SK-N-SH (cell line): ENCODE results near the gene TAF5.

Experiments used
- POLR2AphosphoS5 ChIP-seq: IDR thresholded peaks from 2 replicates; pipeline ENCODE4 v1.6.1; 2012; ENCODE audit warnings: low read depth, low read length
- RFX5 ChIP-seq: IDR thresholded peaks from 2 replicates; pipeline ENCODE4 v1.6.1; 2012; ENCODE audit warnings: mild to moderate bottlenecking, improper control_type of control experiment, low read length
- TF ChIP-seq, protein P1 (sequence below): fragments of 150-350 bp; IDR thresholded peaks from 2 replicates; pipeline ENCODE4 v1.6.1; 2016; ENCODE audit warnings: mild to moderate bottlenecking, low read depth, low read length
- TF ChIP-seq, protein P2 (sequence below): fragments of 150-350 bp; IDR thresholded peaks from 2 replicates; pipeline ENCODE4 v1.6.1; 2017; ENCODE audit warnings: antibody characterized with exemption, low read length, low read depth, borderline replicate concordance
- TF ChIP-seq, protein P3 (sequence below): fragments of 200-600 bp; sonication (generic); IDR thresholded peaks from 2 replicates; pipeline ENCODE4 v1.6.1; 2017; ENCODE audit warnings: antibody characterized with exemption, mild to moderate bottlenecking, moderate library complexity
- TF ChIP-seq, protein P4 (sequence below): IDR thresholded peaks from 2 replicates; pipeline ENCODE4 v1.6.1; 2012; ENCODE audit warnings: mild to moderate bottlenecking, low read depth, low read length, moderate library complexity

DNA sequence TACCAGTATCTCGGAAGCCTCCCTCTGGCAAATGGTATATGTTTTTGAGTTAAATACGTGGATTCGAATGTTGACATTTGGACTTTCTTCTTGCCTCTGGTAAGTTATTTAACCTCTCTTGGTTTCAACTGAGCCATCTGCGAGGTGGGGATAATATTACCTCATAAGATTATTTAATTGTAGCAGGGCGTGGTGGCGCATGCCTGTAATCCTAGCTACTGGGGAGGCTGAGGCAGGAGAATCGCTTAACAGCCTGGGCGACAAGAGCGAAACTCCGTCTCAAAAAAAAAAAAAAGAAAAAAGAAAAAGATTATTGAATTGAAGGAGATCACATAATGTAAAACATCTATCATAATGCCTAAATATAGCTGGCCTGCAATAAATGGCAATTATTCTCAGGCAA lies 396 bp upstream of the TAF5 start:
- TF ChIP-seq, protein P1, sequence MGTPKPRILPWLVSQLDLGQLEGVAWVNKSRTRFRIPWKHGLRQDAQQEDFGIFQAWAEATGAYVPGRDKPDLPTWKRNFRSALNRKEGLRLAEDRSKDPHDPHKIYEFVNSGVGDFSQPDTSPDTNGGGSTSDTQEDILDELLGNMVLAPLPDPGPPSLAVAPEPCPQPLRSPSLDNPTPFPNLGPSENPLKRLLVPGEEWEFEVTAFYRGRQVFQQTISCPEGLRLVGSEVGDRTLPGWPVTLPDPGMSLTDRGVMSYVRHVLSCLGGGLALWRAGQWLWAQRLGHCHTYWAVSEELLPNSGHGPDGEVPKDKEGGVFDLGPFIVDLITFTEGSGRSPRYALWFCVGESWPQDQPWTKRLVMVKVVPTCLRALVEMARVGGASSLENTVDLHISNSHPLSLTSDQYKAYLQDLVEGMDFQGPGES: no peak
- TF ChIP-seq, protein P2, sequence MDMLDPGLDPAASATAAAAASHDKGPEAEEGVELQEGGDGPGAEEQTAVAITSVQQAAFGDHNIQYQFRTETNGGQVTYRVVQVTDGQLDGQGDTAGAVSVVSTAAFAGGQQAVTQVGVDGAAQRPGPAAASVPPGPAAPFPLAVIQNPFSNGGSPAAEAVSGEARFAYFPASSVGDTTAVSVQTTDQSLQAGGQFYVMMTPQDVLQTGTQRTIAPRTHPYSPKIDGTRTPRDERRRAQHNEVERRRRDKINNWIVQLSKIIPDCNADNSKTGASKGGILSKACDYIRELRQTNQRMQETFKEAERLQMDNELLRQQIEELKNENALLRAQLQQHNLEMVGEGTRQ: no peak
- TF ChIP-seq, protein P3, sequence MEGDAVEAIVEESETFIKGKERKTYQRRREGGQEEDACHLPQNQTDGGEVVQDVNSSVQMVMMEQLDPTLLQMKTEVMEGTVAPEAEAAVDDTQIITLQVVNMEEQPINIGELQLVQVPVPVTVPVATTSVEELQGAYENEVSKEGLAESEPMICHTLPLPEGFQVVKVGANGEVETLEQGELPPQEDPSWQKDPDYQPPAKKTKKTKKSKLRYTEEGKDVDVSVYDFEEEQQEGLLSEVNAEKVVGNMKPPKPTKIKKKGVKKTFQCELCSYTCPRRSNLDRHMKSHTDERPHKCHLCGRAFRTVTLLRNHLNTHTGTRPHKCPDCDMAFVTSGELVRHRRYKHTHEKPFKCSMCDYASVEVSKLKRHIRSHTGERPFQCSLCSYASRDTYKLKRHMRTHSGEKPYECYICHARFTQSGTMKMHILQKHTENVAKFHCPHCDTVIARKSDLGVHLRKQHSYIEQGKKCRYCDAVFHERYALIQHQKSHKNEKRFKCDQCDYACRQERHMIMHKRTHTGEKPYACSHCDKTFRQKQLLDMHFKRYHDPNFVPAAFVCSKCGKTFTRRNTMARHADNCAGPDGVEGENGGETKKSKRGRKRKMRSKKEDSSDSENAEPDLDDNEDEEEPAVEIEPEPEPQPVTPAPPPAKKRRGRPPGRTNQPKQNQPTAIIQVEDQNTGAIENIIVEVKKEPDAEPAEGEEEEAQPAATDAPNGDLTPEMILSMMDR: no peak
- no peak for TF ChIP-seq POLR2AphosphoS5
- TF ChIP-seq, protein P4, sequence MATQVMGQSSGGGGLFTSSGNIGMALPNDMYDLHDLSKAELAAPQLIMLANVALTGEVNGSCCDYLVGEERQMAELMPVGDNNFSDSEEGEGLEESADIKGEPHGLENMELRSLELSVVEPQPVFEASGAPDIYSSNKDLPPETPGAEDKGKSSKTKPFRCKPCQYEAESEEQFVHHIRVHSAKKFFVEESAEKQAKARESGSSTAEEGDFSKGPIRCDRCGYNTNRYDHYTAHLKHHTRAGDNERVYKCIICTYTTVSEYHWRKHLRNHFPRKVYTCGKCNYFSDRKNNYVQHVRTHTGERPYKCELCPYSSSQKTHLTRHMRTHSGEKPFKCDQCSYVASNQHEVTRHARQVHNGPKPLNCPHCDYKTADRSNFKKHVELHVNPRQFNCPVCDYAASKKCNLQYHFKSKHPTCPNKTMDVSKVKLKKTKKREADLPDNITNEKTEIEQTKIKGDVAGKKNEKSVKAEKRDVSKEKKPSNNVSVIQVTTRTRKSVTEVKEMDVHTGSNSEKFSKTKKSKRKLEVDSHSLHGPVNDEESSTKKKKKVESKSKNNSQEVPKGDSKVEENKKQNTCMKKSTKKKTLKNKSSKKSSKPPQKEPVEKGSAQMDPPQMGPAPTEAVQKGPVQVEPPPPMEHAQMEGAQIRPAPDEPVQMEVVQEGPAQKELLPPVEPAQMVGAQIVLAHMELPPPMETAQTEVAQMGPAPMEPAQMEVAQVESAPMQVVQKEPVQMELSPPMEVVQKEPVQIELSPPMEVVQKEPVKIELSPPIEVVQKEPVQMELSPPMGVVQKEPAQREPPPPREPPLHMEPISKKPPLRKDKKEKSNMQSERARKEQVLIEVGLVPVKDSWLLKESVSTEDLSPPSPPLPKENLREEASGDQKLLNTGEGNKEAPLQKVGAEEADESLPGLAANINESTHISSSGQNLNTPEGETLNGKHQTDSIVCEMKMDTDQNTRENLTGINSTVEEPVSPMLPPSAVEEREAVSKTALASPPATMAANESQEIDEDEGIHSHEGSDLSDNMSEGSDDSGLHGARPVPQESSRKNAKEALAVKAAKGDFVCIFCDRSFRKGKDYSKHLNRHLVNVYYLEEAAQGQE: no peak
- TF ChIP-seq RFX5: no peak
